KBM-7 (cell line): ENCODE data around the gene EFHD2.
"Not testable (repeated sequence)": the region's sequence is repeated elsewhere in the genome, so short reads cannot be mapped to it uniquely, and the experiment has no call there.

ENCODE experiments used
- DNase-seq: peaks from one replicate; pipeline ENCODE4 v3.0.0-alpha.2; 2015
- in situ Hi-C: fragments of 300-500 bp; cut with MboI; formaldehyde crosslinking; loops from 2 replicates; pipeline ENCODE4 v1.14.3; 2020; ENCODE audit warnings: low sequenced_read_pairs, low pct_unique_long_range_greater_than_20kb, mixed read lengths

The EFHD2 gene

DNA sequence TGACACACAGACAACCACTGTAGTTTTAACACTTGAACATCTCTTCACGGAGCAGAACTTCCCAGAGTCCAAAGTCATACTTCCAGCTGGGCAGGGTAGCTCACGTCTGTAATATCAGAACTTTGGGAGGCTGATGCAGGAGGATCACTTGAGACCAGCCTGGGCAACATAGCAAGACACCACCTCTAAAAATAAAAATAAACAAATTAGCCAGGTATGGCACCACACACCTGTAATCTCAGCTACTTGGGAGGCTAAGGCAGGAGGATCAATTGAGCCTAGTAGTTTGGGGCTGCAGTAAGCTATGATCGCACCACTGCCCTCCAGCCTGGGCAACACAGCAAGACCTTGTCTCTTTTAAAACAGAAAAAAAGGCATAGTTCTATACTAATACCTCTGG is 24.3 kb upstream of the EFHD2 start:
- in situ Hi-C loops = no loop called here
- DNase-seq = no peak

GRCh38 chr1:15386164-15386749 is 23.4 kb upstream of the EFHD2 start:
- in situ Hi-C loops = no loop called here
- DNase-seq = peak; percentile 21

GRCh38 chr1:15388201-15388880 is 21.3 kb upstream of the EFHD2 start:
- DNase-seq = no peak
- in situ Hi-C loops = no loop called here

DNA sequence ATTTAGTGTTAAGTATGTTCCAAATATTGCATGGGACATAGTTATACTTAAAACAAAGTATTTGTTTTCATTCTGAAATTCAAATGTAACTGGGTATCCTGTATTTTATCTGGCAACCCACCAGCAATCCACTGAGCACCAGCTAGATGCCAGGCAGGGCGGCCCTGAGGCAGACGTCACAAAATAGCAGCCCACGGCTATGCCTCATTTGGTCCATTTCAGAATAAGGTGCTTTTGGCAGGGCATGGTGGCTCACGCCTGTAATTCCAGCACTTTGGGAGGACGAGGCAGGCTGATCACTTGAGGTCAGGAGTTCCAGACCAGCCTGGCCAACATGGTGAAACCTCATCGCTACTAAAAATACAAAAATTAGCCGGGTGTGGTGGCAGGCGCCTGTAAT is 19.9 kb upstream of the EFHD2 start:
- DNase-seq, in situ Hi-C loops: not testable (repeated sequence)

- in situ Hi-C loops = no loop called here
Observed at GRCh38 chr1:15390667-15391066, 19.0 kb upstream of the EFHD2 start.

DNA sequence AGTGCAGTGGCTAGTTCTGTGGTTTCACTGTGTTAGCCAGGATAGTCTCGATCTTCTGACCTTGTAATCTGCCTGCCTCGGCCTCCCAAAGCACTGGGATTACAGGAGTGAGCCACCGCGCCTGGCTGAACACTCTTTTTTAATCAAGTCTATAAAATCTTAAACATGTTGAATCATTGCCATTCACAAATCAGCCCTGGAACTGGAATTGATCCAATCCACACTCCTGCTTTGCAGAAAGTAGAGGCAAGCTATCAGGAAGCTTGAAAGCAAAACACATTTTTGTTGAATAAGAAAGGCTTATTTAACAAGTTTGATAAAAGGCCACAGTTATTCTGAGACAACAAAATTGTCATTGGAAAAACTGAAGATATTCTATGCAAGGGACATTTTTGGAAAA is 18.3 kb upstream of the EFHD2 start:
- in situ Hi-C loops = no loop called here
- DNase-seq = no peak

More at GRCh38 chr1:15390667-15391066, 19.0 kb upstream of the EFHD2 start:
- no peak for DNase-seq

GRCh38 chr1:15393475-15394257 is 16.0 kb upstream of the EFHD2 start:
- no peak for DNase-seq
- in situ Hi-C loops = no loop called here

GRCh38 chr1:15394258-15394690 is 15.4 kb upstream of the EFHD2 start:
- in situ Hi-C loops = no loop called here
- DNase-seq = no peak

GRCh38 chr1:15397236-15397635 is 12.5 kb upstream of the EFHD2 start:
- no peak for DNase-seq
- in situ Hi-C loops = no loop called here

DNA sequence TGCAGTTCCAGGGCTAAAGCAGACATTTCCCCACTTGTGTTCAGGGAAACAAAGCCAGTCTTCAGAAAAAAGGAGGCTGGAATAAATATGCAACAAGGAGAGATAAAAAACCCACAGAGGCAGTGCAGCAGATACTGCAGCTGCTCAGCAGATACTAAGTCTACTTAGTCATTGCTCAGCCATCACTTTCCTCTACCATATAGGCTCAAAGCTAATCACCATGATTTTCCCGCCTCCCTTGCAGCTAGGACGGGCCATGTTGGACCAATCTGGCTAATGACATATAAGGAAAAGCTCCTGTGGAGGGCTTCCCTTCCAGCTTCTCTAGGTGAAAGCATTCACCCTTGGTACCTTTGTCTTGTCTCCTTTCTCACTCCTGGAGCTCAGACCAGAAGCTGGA is 10.0 kb upstream of the EFHD2 start:
- DNase-seq = no peak
- in situ Hi-C loops = no loop called here

- in situ Hi-C loops = no loop called here
- DNase-seq = no peak
Observed at GRCh38 chr1:15400627-15401026, 9.1 kb upstream of the EFHD2 start.

- no peak for DNase-seq
- in situ Hi-C loops = no loop called here
Observed at GRCh38 chr1:15401391-15402055, 8.2 kb upstream of the EFHD2 start.

- DNase-seq = no peak
Observed at GRCh38 chr1:15402809-15403450, 6.8 kb upstream of the EFHD2 start.

DNA sequence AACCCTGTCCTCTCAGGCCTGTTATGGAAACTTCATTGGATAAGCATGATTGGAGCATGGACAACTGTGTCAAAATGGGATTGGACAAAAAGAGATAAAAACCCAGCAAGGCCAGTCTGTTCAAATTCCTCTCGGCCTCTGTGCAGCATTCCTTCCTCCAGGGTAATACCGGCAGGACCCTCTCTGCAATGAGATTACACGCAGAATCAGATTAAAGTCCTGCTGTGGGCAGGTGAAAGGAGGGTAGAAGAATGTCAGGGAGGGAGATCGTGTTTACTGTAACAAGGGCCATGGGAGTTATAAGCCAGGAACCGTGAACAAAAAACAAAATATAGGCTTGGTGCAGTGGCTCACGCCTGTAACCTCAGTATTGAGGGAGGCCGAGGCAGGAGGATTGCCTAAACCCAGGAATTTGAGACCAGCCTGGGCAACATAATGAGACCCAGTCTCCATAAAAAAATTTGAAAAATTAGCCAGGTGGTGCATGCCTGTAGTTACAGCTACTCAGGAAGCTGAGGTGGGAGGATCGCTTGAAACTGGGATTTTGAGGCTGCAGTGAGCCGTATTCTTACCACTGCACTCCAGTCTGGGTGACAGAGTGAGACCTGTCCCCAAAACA is 5.6 kb upstream of the EFHD2 start:
- no peak for DNase-seq
- in situ Hi-C loops = no loop called here

More at GRCh38 chr1:15402809-15403450, 6.8 kb upstream of the EFHD2 start:
- in situ Hi-C loops = no loop called here

GRCh38 chr1:15405106-15405850 is 4.4 kb upstream of the EFHD2 start:
- in situ Hi-C loops = no loop called here
- no peak for DNase-seq

GRCh38 chr1:15406614-15407559 is 2.8 kb upstream of the EFHD2 start:
- no peak for DNase-seq
- in situ Hi-C loops = no loop called here

- in situ Hi-C loops = no loop called here
- no peak for DNase-seq
Observed at GRCh38 chr1:15407580-15407979, 2.1 kb upstream of the EFHD2 start.
